HepG2 (cell line): ENCODE results near the gene ACAD11. TPM values are rescaled to one million over a fixed set of nuclear protein-coding genes. Genes with fewer than 3 reads are reported as not detected.

ENCODE experiments used
- ATF7 ChIP-seq, 2 experiments: fragments of 450-650 bp in 1 of 2; sonication (generic) in 1 of 2; formaldehyde crosslinking in 1 of 2; IDR thresholded peaks; 2 replicates each; pipeline versions ENCODE4 v1.4.0 to v1.6.1; 2016 to 2020; ENCODE audit warnings: antibody characterized with exemption in 1 of 2, mild to moderate bottlenecking in 1 of 2, missing genetic modification reagents in 1 of 2
- BRCA1 ChIP-seq: sonication (generic); formaldehyde crosslinking; IDR thresholded peaks from 2 replicates; pipeline ENCODE4 v1.4.0; 2020; ENCODE audit warnings: missing genetic modification reagents
- FOXK1 ChIP-seq: sonication (generic); formaldehyde crosslinking; IDR thresholded peaks from 2 replicates; pipeline ENCODE4 v1.4.0; 2020; ENCODE audit warnings: low read depth, missing genetic modification reagents, borderline replicate concordance
- GABPB1 ChIP-seq: IDR thresholded peaks from 2 replicates; pipeline ENCODE4 v1.6.1; 2016; ENCODE audit warnings: mild to moderate bottlenecking, missing genetic modification reagents, moderate library complexity, missing compliant biosample characterization
- MAFG ChIP-seq: sonication (generic); formaldehyde crosslinking; IDR thresholded peaks from 2 replicates; pipeline ENCODE4 v1.5.1; 2020; ENCODE audit warnings: mild to moderate bottlenecking, missing genetic modification reagents
- NFKBIZ ChIP-seq: IDR thresholded peaks from 2 replicates; pipeline ENCODE4 v1.6.1; 2018; ENCODE audit warnings: missing genetic modification reagents, missing compliant biosample characterization
- ONECUT2 ChIP-seq: sonication (generic); formaldehyde crosslinking; IDR thresholded peaks from 2 replicates; pipeline ENCODE4 v1.4.0; 2020; ENCODE audit warnings: missing genetic modification reagents
- PHF8 ChIP-seq: sonication (generic); formaldehyde crosslinking; IDR thresholded peaks from 2 replicates; pipeline ENCODE4 v1.5.0; 2020; ENCODE audit warnings: missing genetic modification reagents
- RBFOX2 ChIP-seq: fragments of 200-400 bp; formaldehyde crosslinking; IDR thresholded peaks from 2 replicates; pipeline ENCODE4 v1.6.1; 2017; ENCODE audit warnings: low read depth, mild to moderate bottlenecking, low read length
- SP5 ChIP-seq: IDR thresholded peaks from 2 replicates; pipeline ENCODE4 v1.6.1; 2016; ENCODE audit warnings: low read depth, borderline replicate concordance
- TBP ChIP-seq: sonication (generic); formaldehyde crosslinking; IDR thresholded peaks from 2 replicates; pipeline ENCODE4 v1.5.0; 2020; ENCODE audit warnings: missing genetic modification reagents
- UBTF ChIP-seq: sonication (generic); formaldehyde crosslinking; IDR thresholded peaks from 2 replicates; pipeline ENCODE4 v1.4.0; 2020; ENCODE audit warnings: mild to moderate bottlenecking, missing genetic modification reagents
- ZBTB43 ChIP-seq: sonication (generic); formaldehyde crosslinking; conservative IDR thresholded peaks from 2 replicates; pipeline ENCODE4 v1.4.0; 2020; ENCODE audit warnings: missing genetic modification reagents
- ZNF235 ChIP-seq: sonication (generic); formaldehyde crosslinking; IDR thresholded peaks from 2 replicates; pipeline ENCODE4 v1.8.1; 2023; ENCODE audit warnings: mild to moderate bottlenecking, missing genetic modification reagents, borderline replicate concordance
- ZNF331 ChIP-seq: sonication (generic); formaldehyde crosslinking; IDR thresholded peaks from 2 replicates; pipeline ENCODE4 v1.4.0; 2020; ENCODE audit warnings: missing genetic modification reagents
- ZNF407 ChIP-seq: sonication (generic); formaldehyde crosslinking; IDR thresholded peaks from one replicate; pipeline ENCODE4 v1.5.1; 2020; ENCODE audit warnings: mild to moderate bottlenecking, missing genetic modification reagents; ENCODE audit errors: not compliant biosample characterization
- ZNF724P ChIP-seq: sonication (generic); formaldehyde crosslinking; IDR thresholded peaks from 2 replicates; pipeline ENCODE4 v1.8.0; 2022; ENCODE audit warnings: missing genetic modification reagents, borderline replicate concordance
- polyA plus RNA-seq, 8 experiments: library from polyadenylated mRNA; depleted of rRNA in 3 of 8; stranded (reverse) in 7 of 8; unstranded in 1 of 8; fragments of >200 nt; fragmentation: Illumina TruSeq in 4 of 8; extraction: Trizol in 4 of 8; gene quantifications; 2 replicates each; pipeline versions ENCODE4 v1.2.1 to v1.2.3, GENCODE V29; 2011 to 2016; ENCODE audit warnings: low read depth in 4 of 8, missing spikeins in 1 of 8, mixed read lengths in 1 of 8; ENCODE audit not compliant: insufficient read depth in 1 of 8
- total RNA-seq, 5 experiments: library from RNA; depleted of rRNA; stranded (reverse); fragments of >200 nt; fragmentation: Illumina TruSeq; extraction: Trizol; gene quantifications; 2 replicates each; pipeline ENCODE4 v1.2.3, GENCODE V29; 2016; ENCODE audit warnings: low read depth in 1 of 5

The ACAD11 gene
- total and polyA plus RNA-seq, 2 of the 13 experiments (the other 11 are each of a cell fraction or from before 2014, with no cell fraction given), result 30.6 to 56.9 TPM

- TF ChIP-seq ZNF407 (CRISPR knock-in tag) (no peak), ONECUT2 (CRISPR knock-in tag) (no peak), RBFOX2 (peak; percentile 90), MAFG (CRISPR knock-in tag) (no peak), BRCA1 (CRISPR knock-in tag) (peak; percentile 40; the same call in 1 of the 2 replicates), GABPB1 (CRISPR knock-in tag) (peak; percentile 98), NFKBIZ (0 out of 2 replicates have a peak, but pooled peaks have one; percentile 19), FOXK1 (CRISPR knock-in tag) (peak; percentile 26; the same call in 1 of the 2 replicates), ZNF331 (peak; percentile 24; the same call in 1 of the 2 replicates), UBTF (peak; percentile 94), ZBTB43 (no peak), ZNF235 (CRISPR knock-in tag) (peak; percentile 52; the same call in 1 of the 2 replicates), PHF8 (peak; percentile 96), SP5 (CRISPR knock-in tag) (no peak), TBP (CRISPR knock-in tag) (no peak), ATF7 (IDR thresholded peaks at IDR 0.05) (no peak), ATF7 (CRISPR knock-in tag; IDR thresholded peaks at IDR 0.05) (no peak), ZNF724P (no peak)
These were observed 622 bp upstream of the ACAD11 start, which contains the start of gene UBA5 (continued) for GRCh38 chr3:132660052-132660810.
